Ovary (tissue), 9 donors: ENCODE results near the gene EXOSC10. TPM values are rescaled to one million over a fixed set of nuclear protein-coding genes. Genes with fewer than 3 reads are reported as not detected.
"Not testable (repeated sequence)": the region's sequence is repeated elsewhere in the genome, so short reads cannot be mapped to it uniquely, and the experiment has no call there.

Source experiments
- DNase-seq, 5 donors: peaks; one replicate each; pipeline ENCODE4 v3.0.0-alpha.2; 2019 to 2020
- H3K27ac ChIP-seq, 2 donors: fragments of 200-600 bp; one replicate each; pipeline versions ENCODE4 v1.5.1 to v1.8.0; 2019 to 2022
- H3K27me3 ChIP-seq: fragments of 200-600 bp; one replicate; pipeline ENCODE4 v1.8.0; 2022
- H3K36me3 ChIP-seq: fragments of 200-600 bp; sonication (generic); one replicate; pipeline ENCODE4 v1.5.1; 2019
- H3K4me1 ChIP-seq: one replicate; pipeline ENCODE4 v1.8.1; 2013; ENCODE audit warnings: mild to moderate bottlenecking, moderate library complexity; ENCODE audit not compliant: insufficient read depth
- H3K4me3 ChIP-seq: fragments of 200-600 bp; sonication (generic); one replicate; pipeline ENCODE4 v1.5.1; 2017
- H3K9me3 ChIP-seq, 2 donors: fragments of 200-600 bp in 1 of 2; sonication (generic) in 1 of 2; one replicate each; pipeline versions ENCODE4 v1.5.1 to v1.8.1; 2013 to 2019; ENCODE audit warnings: mild to moderate bottlenecking in 1 of 2, moderate library complexity in 1 of 2
- CTCF ChIP-seq, 3 donors: fragments of 450-650 bp in 2 of 3; fragments of 200-600 bp in 1 of 3; IDR thresholded peaks; one replicate each; pipeline versions ENCODE4 v1.5.1 to v1.8.0; 2016 to 2022; ENCODE audit warnings: antibody characterized with exemption in 3 of 3, mild to moderate bottlenecking in 1 of 3
- EP300 ChIP-seq: sonication (generic); formaldehyde crosslinking; IDR thresholded peaks from one replicate; pipeline ENCODE4 v1.6.1; 2017; ENCODE audit warnings: antibody characterized with exemption
- POLR2A ChIP-seq: fragments of 450-650 bp; IDR thresholded peaks from one replicate; pipeline ENCODE4 v1.6.1; 2017; ENCODE audit warnings: antibody characterized with exemption, mild to moderate bottlenecking, moderate library complexity
- WGBS, 3 donors: extraction: QIAGEN DNeasy Blood & Tissue Kit in 1 of 3; methylation state at CpG; one replicate each; pipeline versions ENCODE4 v1.1.5 to v1.1.7; 2013 to 2017; 5-methylcytosine and 5-hydroxymethylcytosine counted together
- intact Hi-C, 4 donors: fragments of 100-400 bp; cut with DNase I; formaldehyde crosslinking; loops; one replicate each; pipeline versions ENCODE4 v1.11.0 to v1.15.1; 2022 to 2023
- polyA plus RNA-seq, 2 donors: library from polyadenylated mRNA; stranded (reverse); fragments of 200-250 nt in 1 of 2; fragments of 350-450 nt in 1 of 2; fragmentation: Illumina TruSeq in 1 of 2; extraction: RNeasy Lipid Tissue Mini Kit (QIAGEN cat#74804) in 1 of 2; gene quantifications; one replicate each; pipeline ENCODE4 v1.2.3, GENCODE V29; 2013 to 2014
- total RNA-seq, 7 donors: library from RNA; depleted of rRNA in 2 of 7; stranded (reverse); fragments of >200 nt in 2 of 7; fragmentation: NEBNext Ultra II Directional in 3 of 7; extraction: Animal tissue kit (Norgen Biotek cat#: 25700) in 3 of 7; gene quantifications; one replicate each; pipeline versions ENCODE4 v1.1.0 to v1.2.4, GENCODE V29; 2016 to 2023
- donor health status: DM: no; HTN: no; CAD: no; lungs with moderate emphysema.
- donor health status: DM: no; HTN: no; CAD: no.
- donor health status: Bipolar disorder and iron deficiency.
- donor health status: DM: yes; HTN: yes; CAD: no.
- donor health status: DM: no; HTN: no; CAD: no.
- donor health status: DM: yes; HTN: yes; CAD: no.

The EXOSC10 gene
- total and polyA plus RNA-seq, 9 donors: 36.1 to 60.5 (median 48.6) TPM

DNA sequence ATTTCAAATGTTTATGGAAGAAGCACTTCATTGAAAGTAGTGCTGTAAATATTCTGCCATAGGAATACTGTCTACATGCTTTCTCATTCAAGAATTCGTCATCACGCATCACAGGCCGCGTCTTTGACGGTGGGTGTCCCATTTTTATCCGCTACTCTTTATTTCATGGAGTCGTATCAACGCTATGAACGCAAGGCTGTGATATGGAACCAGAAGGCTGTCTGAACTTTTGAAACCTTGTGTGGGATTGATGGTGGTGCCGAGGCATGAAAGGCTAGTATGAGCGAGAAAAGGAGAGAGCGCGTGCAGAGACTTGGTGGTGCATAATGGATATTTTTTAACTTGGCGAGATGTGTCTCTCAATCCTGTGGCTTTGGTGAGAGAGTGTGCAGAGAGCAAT lies 76.5 kb downstream of the EXOSC10 start:
- no peak overlapping the region for H3K27ac ChIP-seq
- intact Hi-C loops: no loop called here
- 90 to 95% (median 93%) methylated on average over 14 of the region's 14 CpGs for WGBS, 3 donors

GRCh38 chr1:11019971-11020370 lies 79.7 kb downstream of the EXOSC10 start:
- intact Hi-C loops: no loop called here
- Histone ChIP-seq H3K27me3 (no peaks in the 10 kb centered on the region), H3K4me1 (no peaks in the 10 kb centered on the region), H3K27ac (no peak overlapping the region), H3K36me3 (no peaks in the 10 kb centered on the region), H3K9me3 (no peaks in the 10 kb centered on the region), H3K4me3 (no peak overlapping the region)
- DNase-seq: no peak
- 88 to 91% (median 90%) methylated on average over 7 of the region's 7 CpGs for WGBS, 3 donors
- TF ChIP-seq CTCF (IDR thresholded peaks at IDR 0.05) (no peak), EP300 (no peak), POLR2A (no peak)

More for the DNA sequence above, 76.5 kb downstream of the EXOSC10 start:
- no peak for TF ChIP-seq POLR2A
- TF ChIP-seq CTCF (IDR thresholded peaks at IDR 0.05): no peak
- TF ChIP-seq EP300: no peak
- H3K36me3 ChIP-seq: no peaks in the 10 kb centered on the region
- H3K4me1 ChIP-seq: no peaks in the 10 kb centered on the region
- no peaks in the 10 kb centered on the region for H3K9me3 ChIP-seq
- DNase-seq: no peak
- no peaks in the 10 kb centered on the region for H3K27me3 ChIP-seq
- H3K4me3 ChIP-seq: no peak overlapping the region

DNA sequence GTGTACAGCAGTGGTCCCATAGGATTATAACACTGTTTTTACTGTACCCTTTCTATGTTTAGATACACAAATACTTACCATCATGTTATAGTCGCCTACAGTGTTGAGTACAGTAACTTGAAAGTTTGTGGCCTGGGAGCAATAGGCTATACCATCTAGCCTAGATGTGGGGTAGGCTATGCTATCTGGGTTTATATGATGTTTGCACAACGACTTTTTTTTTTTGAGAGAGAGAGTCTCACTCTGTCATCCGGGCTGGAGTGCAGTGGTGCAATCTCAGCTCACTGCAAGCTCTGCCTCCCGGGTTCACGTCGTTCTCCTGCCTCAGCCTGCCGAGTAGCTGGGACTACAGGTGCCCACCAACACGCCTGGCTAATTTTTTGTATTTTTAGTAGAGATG lies 80.3 kb downstream of the EXOSC10 start:
- H3K27ac ChIP-seq, H3K9me3 ChIP-seq, H3K4me3 ChIP-seq, H3K4me1 ChIP-seq, H3K27me3 ChIP-seq, intact Hi-C loops, DNase-seq, H3K36me3 ChIP-seq: not testable (repeated sequence)
- 82 to 86% (median 86%) methylated on average over 8 of the region's 8 CpGs for WGBS, 3 donors

Other genes starting within 250 kb of the EXOSC10 start
- 100 to 1,000 TPM; 106 to 169 (median 143) TPM for gene TARDBP, start 87.2 kb downstream of the EXOSC10 start, total RNA-seq
- 100 to 1,000 TPM; 113 to 175 TPM for gene TARDBP, start 87.2 kb downstream of the EXOSC10 start, polyA plus RNA-seq
- gene MASP2, start 52.6 kb downstream of the EXOSC10 start, total RNA-seq: under 1 TPM in 1 of 7 donors, not detected in 6; 0.10 TPM
- gene MASP2, start 52.6 kb downstream of the EXOSC10 start, polyA plus RNA-seq: under 1 TPM in 1 of 2 donors, not detected in 1; 0.08 TPM
- 100 to 1,000 TPM in 1 of 7 donors, 10 to 100 TPM in 6; 31.7 to 111 (median 72.5) TPM for gene SRM, start 39.9 kb downstream of the EXOSC10 start, total RNA-seq
- gene SRM, start 39.9 kb downstream of the EXOSC10 start, polyA plus RNA-seq: 10 to 100 TPM; 52.5 to 55.1 TPM
- gene ANGPTL7, start 89.5 kb upstream of the EXOSC10 start, total RNA-seq: 1 to 10 TPM in 3 of 7 donors, under 1 TPM in 2, not detected in 2; 0.30 to 4.8 (median 1.4) TPM
- gene ANGPTL7, start 89.5 kb upstream of the EXOSC10 start, polyA plus RNA-seq: 1 to 10 TPM in 1 of 2 donors, under 1 TPM in 1; 0.08 to 4.1 TPM
- gene MTOR, start 162.7 kb upstream of the EXOSC10 start, total RNA-seq: 10 to 100 TPM; 11.7 to 32.4 (median 21.3) TPM
- 10 to 100 TPM; 12.1 to 27.9 TPM for gene MTOR, start 162.7 kb upstream of the EXOSC10 start, polyA plus RNA-seq
- 10 to 100 TPM; 10.1 to 26.2 (median 22.0) TPM for gene UBIAD1, start 173.3 kb upstream of the EXOSC10 start, total RNA-seq
- gene UBIAD1, start 173.3 kb upstream of the EXOSC10 start, polyA plus RNA-seq: 10 to 100 TPM; 14.9 to 15.5 TPM